ENCODE data around the gene CFD. TPM values are rescaled to one million over a fixed set of nuclear protein-coding genes. Genes with fewer than 3 reads are reported as not detected.

Gene CFD
- total RNA-seq, 4 donors from 2014 or later, result 52.2 to 883 (median 129) TPM

DNA sequence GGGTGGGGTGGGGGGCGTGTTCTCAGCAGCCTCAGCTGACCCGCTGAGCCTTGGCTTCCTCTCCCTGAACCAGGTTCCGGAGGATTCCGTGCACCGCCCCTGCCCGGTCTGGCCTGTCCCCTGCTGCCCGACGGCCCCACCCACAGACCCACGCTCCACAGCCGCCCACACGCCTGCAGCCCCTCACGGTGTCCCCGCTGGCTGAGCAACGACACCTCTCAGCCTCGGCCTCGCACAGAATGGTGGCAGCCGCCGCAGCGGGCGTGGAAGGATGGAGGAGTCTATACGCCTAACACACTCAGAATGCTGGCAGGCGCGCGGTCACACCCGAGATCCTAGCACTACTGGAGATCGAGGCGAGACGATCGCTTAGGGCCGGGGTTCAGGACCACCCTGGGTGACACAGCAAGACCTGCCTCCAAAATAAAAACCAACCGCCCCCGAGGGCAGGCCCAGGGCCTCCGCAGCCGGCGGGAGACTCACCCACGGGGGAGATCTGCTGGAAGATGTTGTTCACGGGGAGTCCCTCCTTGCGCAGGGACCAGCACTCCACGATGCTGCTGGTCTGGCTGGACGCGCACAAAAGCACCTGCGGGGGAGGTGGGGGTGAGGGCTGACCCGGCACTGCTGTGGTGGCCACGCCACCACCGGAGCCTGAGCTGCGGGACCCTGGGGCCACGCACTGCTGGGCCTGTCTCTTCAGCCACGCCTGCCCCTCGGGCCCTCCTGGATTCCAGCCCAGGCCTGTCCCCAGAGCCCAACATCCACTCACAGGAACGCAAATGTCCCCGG is 25.2 kb downstream of the CFD start:
- intact Hi-C loops (cut with DNase I), result no loop called here
- Histone ChIP-seq H3K4me3 (no peak overlapping the region), H3K27me3 (no peaks in the 10 kb centered on the region), H3K9me3 (no peaks in the 10 kb centered on the region), H3K27ac (no peak overlapping the region), H3K36me3 (peaks cover 38 to 100% (median 50%) of the 10 kb centered on the region in 3 donors), H3K4me1 (peaks cover 0 to 10% (median 0%) of the 10 kb centered on the region in 3 donors)
- TF ChIP-seq POLR2A (IDR thresholded peaks at IDR 0.05), result no peak
- no peak for DNase-seq
- WGBS, 2 donors, result 91% methylated on average over 7 of the region's 51 CpGs; no CpG with 5 or more reads in 1 of the 2 donors

GRCh38 chr19:885536-886224 is 26.2 kb downstream of the CFD start:
- intact Hi-C loops (cut with DNase I), result no loop called here
- DNase-seq, result no peak
- Histone ChIP-seq H3K27ac (no peak overlapping the region), H3K9me3 (no peaks in the 10 kb centered on the region), H3K4me1 (peaks cover 0 to 11% (median 0%) of the 10 kb centered on the region in 3 donors), H3K4me3 (no peak overlapping the region), H3K27me3 (no peaks in the 10 kb centered on the region), H3K36me3 (peaks cover 36 to 100% (median 59%) of the 10 kb centered on the region in 3 donors)
- 93 to 95% methylated on average over 17 to 31 of the region's 64 CpGs for WGBS, 2 donors
- TF ChIP-seq POLR2A (IDR thresholded peaks at IDR 0.05), result no peak
- TF ChIP-seq, protein P1, sequence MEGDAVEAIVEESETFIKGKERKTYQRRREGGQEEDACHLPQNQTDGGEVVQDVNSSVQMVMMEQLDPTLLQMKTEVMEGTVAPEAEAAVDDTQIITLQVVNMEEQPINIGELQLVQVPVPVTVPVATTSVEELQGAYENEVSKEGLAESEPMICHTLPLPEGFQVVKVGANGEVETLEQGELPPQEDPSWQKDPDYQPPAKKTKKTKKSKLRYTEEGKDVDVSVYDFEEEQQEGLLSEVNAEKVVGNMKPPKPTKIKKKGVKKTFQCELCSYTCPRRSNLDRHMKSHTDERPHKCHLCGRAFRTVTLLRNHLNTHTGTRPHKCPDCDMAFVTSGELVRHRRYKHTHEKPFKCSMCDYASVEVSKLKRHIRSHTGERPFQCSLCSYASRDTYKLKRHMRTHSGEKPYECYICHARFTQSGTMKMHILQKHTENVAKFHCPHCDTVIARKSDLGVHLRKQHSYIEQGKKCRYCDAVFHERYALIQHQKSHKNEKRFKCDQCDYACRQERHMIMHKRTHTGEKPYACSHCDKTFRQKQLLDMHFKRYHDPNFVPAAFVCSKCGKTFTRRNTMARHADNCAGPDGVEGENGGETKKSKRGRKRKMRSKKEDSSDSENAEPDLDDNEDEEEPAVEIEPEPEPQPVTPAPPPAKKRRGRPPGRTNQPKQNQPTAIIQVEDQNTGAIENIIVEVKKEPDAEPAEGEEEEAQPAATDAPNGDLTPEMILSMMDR (IDR thresholded peaks at IDR 0.05), result no peak

- Histone ChIP-seq H3K4me1 (peaks cover 4 to 25% (median 7%) of the 10 kb centered on the region in 3 donors), H3K9me3 (no peaks in the 10 kb centered on the region), H3K36me3 (peaks cover 27 to 88% (median 46%) of the 10 kb centered on the region in 3 donors), H3K27me3 (no peaks in the 10 kb centered on the region), H3K27ac (no peak overlapping the region), H3K4me3 (no peak overlapping the region)
- WGBS, 2 donors, result 79 to 82% methylated on average over 16 of the region's 16 CpGs
- intact Hi-C loops (cut with DNase I), result no loop called here
- no peak for DNase-seq
- no peak for TF ChIP-seq POLR2A (IDR thresholded peaks at IDR 0.05)
- TF ChIP-seq, protein P1 (IDR thresholded peaks at IDR 0.05), result no peak
Observed at GRCh38 chr19:887072-887471, 27.6 kb downstream of the CFD start.

DNA sequence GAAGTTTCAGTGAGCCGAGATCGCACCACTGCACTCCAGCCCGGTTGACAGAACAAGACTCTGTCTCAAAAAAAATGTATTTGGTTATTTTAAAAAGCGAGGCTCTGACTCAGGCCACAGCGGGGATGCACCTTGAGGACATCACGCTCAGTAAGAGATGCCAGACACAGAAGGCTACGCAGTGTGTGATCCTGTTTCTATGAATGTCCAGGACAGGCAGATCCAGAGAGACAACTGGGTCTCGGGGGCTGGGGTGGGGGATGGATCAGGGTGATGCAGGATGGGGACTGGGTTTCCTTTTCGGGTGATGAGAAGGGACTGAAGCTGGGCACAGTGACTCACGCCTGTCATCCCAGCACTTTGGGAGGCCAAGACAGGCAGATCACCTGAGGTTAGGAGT is 28.1 kb downstream of the CFD start:
- no peak for DNase-seq
- intact Hi-C loops (cut with DNase I), result no loop called here
- Histone ChIP-seq H3K27ac (no peak overlapping the region), H3K4me1 (peaks cover 8 to 29% (median 9%) of the 10 kb centered on the region in 3 donors), H3K9me3 (no peaks in the 10 kb centered on the region), H3K36me3 (peaks cover 27 to 83% (median 41%) of the 10 kb centered on the region in 3 donors), H3K27me3 (no peaks in the 10 kb centered on the region), H3K4me3 (no peak overlapping the region)
- TF ChIP-seq POLR2A (IDR thresholded peaks at IDR 0.05), result no peak
- TF ChIP-seq, protein P1 (IDR thresholded peaks at IDR 0.05), result no peak
- 89 to 90% methylated on average over 7 to 9 of the region's 10 CpGs for WGBS, 2 donors

GRCh38 chr19:888581-889385 is 29.3 kb downstream of the CFD start:
- intact Hi-C loops (cut with DNase I), result no loop called here
- Histone ChIP-seq H3K4me1 (peaks cover 8 to 30% (median 9%) of the 10 kb centered on the region in 3 donors), H3K36me3 (peaks cover 27 to 71% (median 40%) of the 10 kb centered on the region in 3 donors), H3K9me3 (no peaks in the 10 kb centered on the region), H3K4me3 (no peak overlapping the region), H3K27me3 (no peaks in the 10 kb centered on the region), H3K27ac (no peak overlapping the region)
- TF ChIP-seq, protein P1 (IDR thresholded peaks at IDR 0.05), result no peak
- TF ChIP-seq POLR2A (IDR thresholded peaks at IDR 0.05), result no peak
- 79 to 90% methylated on average over 17 to 27 of the region's 30 CpGs for WGBS, 2 donors
- DNase-seq, result no peak

All from esophagus squamous epithelium (tissue), 5 donors.